CD4-positive, CD25-positive, alpha-beta regulatory T cell (primary cell): ENCODE results near the gene EVI5. TPM values are rescaled to one million over a fixed set of nuclear protein-coding genes. Genes with fewer than 3 reads are reported as not detected.

Experiments used
- ATAC-seq, 2 donors: fragments of 150-1000 bp; cut with Tn5 transposase; one replicate each; pipeline ENCODE4 v1.10.0; 2021; ENCODE audit warnings: low read depth in 2 of 2, moderate number of reproducible peaks in 2 of 2, moderate library complexity in 1 of 2
- DNase-seq, 3 donors: peaks; one replicate each; pipeline versions ENCODE4 v3.0.0 to v3.0.0-alpha.2; 2012 to 2022; ENCODE audit warnings: mixed read lengths in 1 of 3
- H3K27ac ChIP-seq: one replicate; pipeline ENCODE4 v1.7.0; 2013; ENCODE audit warnings: mild to moderate bottlenecking, low read length; ENCODE audit not compliant: insufficient read depth, poor library complexity, severe bottlenecking
- H3K27me3 ChIP-seq: one replicate; pipeline ENCODE4 v1.7.0; 2013; ENCODE audit warnings: low read length; ENCODE audit not compliant: control insufficient read depth, insufficient read depth
- H3K36me3 ChIP-seq: one replicate; pipeline ENCODE4 v1.7.0; 2013; ENCODE audit warnings: mild to moderate bottlenecking, low read length, moderate library complexity; ENCODE audit not compliant: control insufficient read depth, insufficient read depth
- H3K4me1 ChIP-seq: 2 replicates; pipeline ENCODE4 v1.7.0; 2013; ENCODE audit warnings: mild to moderate bottlenecking, low read length; ENCODE audit not compliant: insufficient read depth, control insufficient read depth, poor library complexity, severe bottlenecking
- H3K4me3 ChIP-seq: one replicate; pipeline ENCODE4 v1.7.0; 2013; ENCODE audit warnings: low read depth, mild to moderate bottlenecking, low read length, moderate library complexity
- H3K9me3 ChIP-seq, 2 experiments: 1 replicate in 1 of 2; 2 replicates in 1 of 2; pipeline ENCODE4 v1.7.0; 2013; ENCODE audit warnings: low read length in 2 of 2, mild to moderate bottlenecking in 1 of 2, moderate library complexity in 1 of 2; ENCODE audit not compliant: control insufficient read depth in 2 of 2
- H3K27ac Mint-ChIP-seq, 3 donors: one replicate each; pipeline ENCODE4 v1.8.0; 2020 to 2022; ENCODE audit warnings: mild to moderate bottlenecking in 3 of 3, mixed read lengths in 3 of 3, moderate library complexity in 2 of 3
- H3K27me3 Mint-ChIP-seq: one replicate; pipeline ENCODE4 v1.8.0; 2022; ENCODE audit warnings: mild to moderate bottlenecking, mixed read lengths
- H3K36me3 Mint-ChIP-seq: one replicate; pipeline ENCODE4 v1.8.0; 2020; ENCODE audit warnings: mixed read lengths
- H3K4me1 Mint-ChIP-seq, 4 donors: one replicate each; pipeline ENCODE4 v1.8.0; 2020 to 2022; ENCODE audit warnings: mixed read lengths in 4 of 4, mild to moderate bottlenecking in 1 of 4
- H3K4me3 Mint-ChIP-seq, 4 donors: one replicate each; pipeline ENCODE4 v1.8.0; 2020 to 2022; ENCODE audit warnings: mild to moderate bottlenecking in 4 of 4, mixed read lengths in 4 of 4, moderate library complexity in 3 of 4
- H3K9me3 Mint-ChIP-seq, 7 donors: one replicate each; pipeline ENCODE4 v1.8.0; 2020 to 2022; ENCODE audit warnings: mixed read lengths in 7 of 7, mild to moderate bottlenecking in 3 of 7, moderate library complexity in 2 of 7
- polyA plus RNA-seq, 4 donors: library from polyadenylated mRNA; unstranded; fragments of 300-500 nt; fragmentation: Illumina TruSeq; gene quantifications; one replicate each; pipeline ENCODE4 v1.2.3, GENCODE V29; 2021
- total RNA-seq: library from RNA; stranded (reverse); gene quantifications from one replicate; pipeline ENCODE4 v1.2.3, GENCODE V29; 2022

The EVI5 gene
- total and polyA plus RNA-seq, 5 donors from 2014 or later: 0.52 to 2.7 (median 0.59) TPM

DNA sequence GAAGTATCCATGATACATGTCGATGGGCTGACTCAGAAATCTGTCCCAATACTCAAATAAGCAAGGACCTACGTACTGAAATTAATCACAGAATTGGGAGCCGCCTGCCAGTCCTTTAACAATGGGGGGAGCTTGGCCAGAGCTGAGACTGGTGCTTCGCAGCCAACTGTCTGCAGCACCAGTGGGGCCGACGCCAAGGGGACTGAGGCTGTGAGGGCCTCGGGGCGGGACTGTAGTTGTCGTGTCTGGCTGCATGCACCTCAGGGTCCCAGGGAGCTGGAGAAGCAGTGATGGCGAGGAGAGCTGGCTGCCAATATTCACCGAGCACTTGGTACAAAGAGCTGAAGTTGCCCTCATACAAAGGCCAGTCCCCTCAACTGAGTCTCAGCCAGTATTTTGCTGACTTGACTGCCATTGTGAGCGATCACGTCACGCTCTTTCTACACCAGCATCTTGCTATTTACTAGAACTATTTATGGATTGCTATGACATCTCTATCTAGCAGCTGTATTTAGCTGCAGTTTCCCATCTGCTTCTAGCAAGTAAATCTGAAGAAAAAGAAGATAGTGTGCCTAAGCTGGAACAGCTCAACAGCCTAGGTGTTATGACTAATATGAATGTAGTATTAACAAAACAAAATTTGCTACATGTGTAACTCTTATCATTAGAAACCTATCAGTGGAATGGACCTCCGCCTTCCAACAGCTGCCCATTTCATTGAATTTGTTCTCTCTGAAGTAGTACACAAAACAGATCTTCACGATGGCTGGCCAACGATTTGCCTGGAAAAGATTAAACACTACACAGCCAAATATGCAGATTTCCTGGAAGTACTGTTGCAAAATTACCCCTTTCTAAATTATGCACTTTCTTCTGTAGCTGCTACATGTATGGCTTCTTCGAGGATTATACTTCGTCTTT, 29.1 kb downstream of the EVI5 start:
- H3K36me3 ChIP-seq: no peaks in the 10 kb centered on the region
- H3K27ac ChIP-seq: no peak overlapping the region
- peaks cover 0 to 4% (median 0%) of the 10 kb centered on the region in 7 donors for H3K9me3 Mint-ChIP-seq
- H3K4me3 Mint-ChIP-seq: no peak overlapping the region
- no peaks in the 10 kb centered on the region for H3K4me1 ChIP-seq
- H3K27me3 Mint-ChIP-seq: peaks cover 9% of the 10 kb centered on the region
- no peak for ATAC-seq
- no peaks in the 10 kb centered on the region for H3K27me3 ChIP-seq
- peaks cover 3% of the 10 kb centered on the region for H3K36me3 Mint-ChIP-seq
- peaks cover 0 to 4% (median 0%) of the 10 kb centered on the region in 4 donors for H3K4me1 Mint-ChIP-seq
- DNase-seq: no peak
- H3K4me3 ChIP-seq: no peak overlapping the region
- H3K27ac Mint-ChIP-seq: peak overlapping the region in 1 of 3 donors; percentile 33
- no peaks in the 10 kb centered on the region for H3K9me3 ChIP-seq

GRCh38 chr1:92754719-92755050, 30.2 kb downstream of the EVI5 start:
- ATAC-seq: no peak
- peaks cover 0 to 4% (median 0%) of the 10 kb centered on the region in 4 donors for H3K4me1 Mint-ChIP-seq
- H3K27me3 Mint-ChIP-seq: peaks cover 6% of the 10 kb centered on the region

GRCh38 chr1:92754000-92754718, 30.7 kb downstream of the EVI5 start:
- no peak overlapping the region for H3K27ac ChIP-seq
- no peaks in the 10 kb centered on the region for H3K9me3 ChIP-seq
- H3K4me3 ChIP-seq: no peak overlapping the region
- peaks cover 5% of the 10 kb centered on the region for H3K27me3 Mint-ChIP-seq
- H3K27me3 ChIP-seq: no peaks in the 10 kb centered on the region
- DNase-seq (no peak), ATAC-seq (no peak)
- H3K9me3 Mint-ChIP-seq: peaks cover 0 to 4% (median 0%) of the 10 kb centered on the region in 7 donors
- H3K27ac Mint-ChIP-seq: no peak overlapping the region
- H3K36me3 ChIP-seq: no peaks in the 10 kb centered on the region
- peaks cover 0 to 4% (median 0%) of the 10 kb centered on the region in 4 donors for H3K4me1 Mint-ChIP-seq
- H3K4me3 Mint-ChIP-seq: no peak overlapping the region
- no peaks in the 10 kb centered on the region for H3K4me1 ChIP-seq
- H3K36me3 Mint-ChIP-seq: peaks cover 3% of the 10 kb centered on the region

More at GRCh38 chr1:92754719-92755050, 30.2 kb downstream of the EVI5 start:
- Mint-ChIP-seq H3K27ac (no peak overlapping the region), H3K9me3 (peaks cover 0 to 4% (median 0%) of the 10 kb centered on the region in 7 donors), H3K4me3 (no peak overlapping the region), H3K36me3 (peaks cover 3% of the 10 kb centered on the region)
- H3K4me3 ChIP-seq: no peak overlapping the region
- H3K27me3 ChIP-seq: no peaks in the 10 kb centered on the region
- H3K4me1 ChIP-seq: no peaks in the 10 kb centered on the region
- no peak overlapping the region for H3K27ac ChIP-seq
- no peaks in the 10 kb centered on the region for H3K36me3 ChIP-seq
- no peaks in the 10 kb centered on the region for H3K9me3 ChIP-seq
- no peak for DNase-seq

- ATAC-seq: no peak
- no peak overlapping the region for H3K4me3 Mint-ChIP-seq
Measured at GRCh38 chr1:92752719-92753118, 32.2 kb downstream of the EVI5 start.

DNA sequence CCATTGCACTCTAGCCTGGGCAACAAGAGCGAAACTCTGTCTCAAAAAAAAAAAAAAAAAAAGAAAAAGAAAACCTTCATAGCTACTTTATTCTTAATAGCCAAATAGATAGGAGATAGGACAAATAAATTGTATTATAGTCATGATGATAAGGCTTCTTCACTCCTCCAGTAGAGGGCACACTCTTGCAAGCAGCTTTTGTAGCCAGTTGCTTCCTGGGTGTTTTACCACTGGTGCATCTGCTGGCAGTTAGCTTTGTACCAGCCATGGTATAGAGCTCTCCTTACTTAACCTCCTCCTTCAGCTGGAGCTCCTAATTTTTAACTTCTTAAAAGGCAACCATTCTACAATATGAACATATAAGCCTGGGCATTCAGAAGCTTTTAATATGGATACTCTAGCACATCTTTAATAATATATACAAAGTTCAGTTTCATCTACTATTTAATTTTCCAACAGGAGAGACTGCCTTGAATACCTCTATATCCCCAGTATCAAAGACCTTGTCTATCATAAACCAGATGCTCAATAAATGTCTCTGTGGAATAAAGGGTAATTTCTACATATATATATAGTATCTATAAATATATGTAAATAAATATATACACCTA, 35.8 kb downstream of the EVI5 start:
- no peak overlapping the region for H3K27ac ChIP-seq
- H3K4me3 Mint-ChIP-seq: no peak overlapping the region
- no peak overlapping the region for H3K4me3 ChIP-seq
- peaks cover 5% of the 10 kb centered on the region for H3K27me3 Mint-ChIP-seq
- no peaks in the 10 kb centered on the region for H3K36me3 ChIP-seq
- no peaks in the 10 kb centered on the region for H3K9me3 Mint-ChIP-seq
- ATAC-seq (peak; percentile 64 to 71), DNase-seq (peak in 2 of 3 donors; percentile 47 to 72)
- H3K27me3 ChIP-seq: no peaks in the 10 kb centered on the region
- no peaks in the 10 kb centered on the region for H3K36me3 Mint-ChIP-seq
- H3K27ac Mint-ChIP-seq: no peak overlapping the region
- no peaks in the 10 kb centered on the region for H3K9me3 ChIP-seq
- H3K4me1 ChIP-seq: no peaks in the 10 kb centered on the region
- peaks cover 0 to 4% (median 0%) of the 10 kb centered on the region in 4 donors for H3K4me1 Mint-ChIP-seq

More at GRCh38 chr1:92752719-92753118, 32.2 kb downstream of the EVI5 start:
- Histone ChIP-seq H3K27ac (no peak overlapping the region), H3K4me1 (no peaks in the 10 kb centered on the region), H3K4me3 (no peak overlapping the region), H3K36me3 (no peaks in the 10 kb centered on the region), H3K27me3 (no peaks in the 10 kb centered on the region), H3K9me3 (no peaks in the 10 kb centered on the region)
- Mint-ChIP-seq H3K27me3 (peaks cover 5% of the 10 kb centered on the region), H3K9me3 (peaks cover 0 to 4% (median 0%) of the 10 kb centered on the region in 7 donors), H3K36me3 (peaks cover 3% of the 10 kb centered on the region), H3K27ac (no peak overlapping the region), H3K4me1 (peaks cover 0 to 4% (median 0%) of the 10 kb centered on the region in 4 donors)
- DNase-seq: no peak

GRCh38 chr1:92748138-92748537, 36.8 kb downstream of the EVI5 start:
- ATAC-seq (no peak), DNase-seq (no peak)
- Histone ChIP-seq H3K4me3 (no peak overlapping the region), H3K27ac (no peak overlapping the region), H3K9me3 (no peaks in the 10 kb centered on the region), H3K4me1 (no peaks in the 10 kb centered on the region), H3K27me3 (no peaks in the 10 kb centered on the region), H3K36me3 (no peaks in the 10 kb centered on the region)
- Mint-ChIP-seq H3K4me3 (no peak overlapping the region), H3K9me3 (no peaks in the 10 kb centered on the region), H3K27ac (no peak overlapping the region), H3K36me3 (no peaks in the 10 kb centered on the region), H3K27me3 (peaks cover 5% of the 10 kb centered on the region), H3K4me1 (peaks cover 0 to 4% (median 0%) of the 10 kb centered on the region in 4 donors)

DNA sequence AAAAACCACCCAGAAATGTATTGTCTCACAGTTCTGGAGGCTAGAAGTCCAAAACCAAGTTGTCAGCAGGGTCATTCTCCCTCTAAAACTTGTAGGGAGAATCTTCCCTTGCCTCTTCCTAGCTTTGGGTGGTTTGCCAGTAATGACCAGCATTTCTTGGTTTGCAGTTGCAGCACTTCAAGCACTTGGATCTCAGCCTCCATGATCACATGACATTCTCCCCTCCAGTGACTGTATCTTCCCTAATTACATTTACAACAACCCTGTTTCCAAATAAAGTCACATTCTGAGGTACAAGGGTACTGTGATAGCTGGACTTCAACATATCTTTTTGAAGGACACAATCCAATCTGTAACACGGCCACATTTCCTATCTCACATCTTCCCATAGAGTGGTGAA, 37.2 kb downstream of the EVI5 start:
- DNase-seq: no peak
- no peak overlapping the region for H3K4me3 ChIP-seq
- H3K36me3 Mint-ChIP-seq: no peaks in the 10 kb centered on the region
- H3K9me3 Mint-ChIP-seq: no peaks in the 10 kb centered on the region
- no peak overlapping the region for H3K27ac ChIP-seq
- H3K27me3 ChIP-seq: no peaks in the 10 kb centered on the region
- H3K4me3 Mint-ChIP-seq: no peak overlapping the region
- H3K36me3 ChIP-seq: no peaks in the 10 kb centered on the region
- H3K27ac Mint-ChIP-seq: no peak overlapping the region
- ATAC-seq: no peak
- H3K4me1 Mint-ChIP-seq: peaks cover 0 to 2% (median 0%) of the 10 kb centered on the region in 4 donors
- H3K4me1 ChIP-seq: no peaks in the 10 kb centered on the region
- no peaks in the 10 kb centered on the region for H3K9me3 ChIP-seq
- H3K27me3 Mint-ChIP-seq: peaks cover 5% of the 10 kb centered on the region
